ENCODE data around the gene TMC1. TPM values are rescaled to one million over a fixed set of nuclear protein-coding genes. Genes with fewer than 3 reads are reported as not detected.

Gene TMC1
- polyA plus RNA-seq, 3 donors: 0.16 to 0.55 (median 0.40) TPM

- H3K4me3 Mint-ChIP-seq: no peak overlapping the region
- H3K4me3 ChIP-seq (replicated peaks in 1 of 3; ENCODE audit: low read depth in 2 of 3, low read length in 3 of 3): no peak overlapping the region
- DNase-seq: no peak
- H3K9ac ChIP-seq (ENCODE audit: insufficient read depth, low read length, poor library complexity, severe bottlenecking): no peak overlapping the region
- no peaks in the 10 kb centered on the region for H3K9me3 ChIP-seq (replicated peaks in 1 of 2; ENCODE audit: control insufficient read depth in 1 of 2, insufficient read depth in 1 of 2, low read length in 2 of 2)
- TF ChIP-seq CTCF (IDR thresholded peaks at IDR 0.05): no peak
- no peaks in the 10 kb centered on the region for H3K36me3 ChIP-seq (replicated peaks in 1 of 2; ENCODE audit: control insufficient read depth in 1 of 2, insufficient read depth in 2 of 2, low read length in 2 of 2)
- H4K20me1 ChIP-seq (ENCODE audit: insufficient read depth, low read length): no peaks in the 10 kb centered on the region
- no peak overlapping the region for H3K27ac Mint-ChIP-seq
- H3K36me3 Mint-ChIP-seq: no peaks in the 10 kb centered on the region
- WGBS (ENCODE audit: insufficient coverage): no CpG with 5 or more reads among the region's 1 CpG
- H3K27me3 ChIP-seq (ENCODE audit: control insufficient read depth in 2 of 2, insufficient read depth in 2 of 2, low read length in 2 of 2): peaks cover 10 to 19% of the 10 kb centered on the region in 2 donors
- H3K9me3 Mint-ChIP-seq: peaks cover 0 to 3% (median 0%) of the 10 kb centered on the region in 7 donors
- peaks cover 2% of the 10 kb centered on the region for H3K4me1 Mint-ChIP-seq
- peaks cover 10 to 30% (median 23%) of the 10 kb centered on the region in 3 donors for H3K27me3 Mint-ChIP-seq (ENCODE audit: low read depth in 3 of 3)
- no peak overlapping the region for H2AFZ ChIP-seq (ENCODE audit: insufficient read depth, low read depth, low read length, poor library complexity, severe bottlenecking)
- H3K4me2 ChIP-seq (replicated peaks; ENCODE audit: extremely low read depth, low read length, poor library complexity, severe bottlenecking): no peak overlapping the region
- no peaks in the 10 kb centered on the region for H3K79me2 ChIP-seq (ENCODE audit: insufficient read depth, low read length)
- no peaks in the 10 kb centered on the region for H3K4me1 ChIP-seq (ENCODE audit: control insufficient read depth in 1 of 2, insufficient read depth in 2 of 2, low read length in 2 of 2)
- intact Hi-C loops (cut with micrococcal nuclease): no loop called here
- no peak overlapping the region for H3K27ac ChIP-seq (ENCODE audit: low read depth in 1 of 2, low read length in 2 of 2)
These were observed 159.8 kb downstream of the TMC1 start for GRCh38 chr9:72681283-72681630.

- no peak for DNase-seq
- Histone ChIP-seq H2AFZ (ENCODE audit: insufficient read depth, low read depth, low read length, poor library complexity, severe bottlenecking) (no peak overlapping the region), H3K4me1 (ENCODE audit: control insufficient read depth in 1 of 2, insufficient read depth in 2 of 2, low read length in 2 of 2) (no peaks in the 10 kb centered on the region), H3K4me2 (replicated peaks; ENCODE audit: extremely low read depth, low read length, poor library complexity, severe bottlenecking) (no peak overlapping the region), H3K27ac (ENCODE audit: low read depth in 1 of 2, low read length in 2 of 2) (no peak overlapping the region), H3K36me3 (replicated peaks in 1 of 2; ENCODE audit: control insufficient read depth in 1 of 2, insufficient read depth in 2 of 2, low read length in 2 of 2) (no peaks in the 10 kb centered on the region), H3K9me3 (replicated peaks in 1 of 2; ENCODE audit: control insufficient read depth in 1 of 2, insufficient read depth in 1 of 2, low read length in 2 of 2) (no peaks in the 10 kb centered on the region), H4K20me1 (ENCODE audit: insufficient read depth, low read length) (no peaks in the 10 kb centered on the region), H3K27me3 (ENCODE audit: control insufficient read depth in 2 of 2, insufficient read depth in 2 of 2, low read length in 2 of 2) (peaks cover 11 to 19% of the 10 kb centered on the region in 2 donors), H3K79me2 (ENCODE audit: insufficient read depth, low read length) (no peaks in the 10 kb centered on the region), H3K4me3 (replicated peaks in 1 of 3; ENCODE audit: low read depth in 2 of 3, low read length in 3 of 3) (no peak overlapping the region), H3K9ac (ENCODE audit: insufficient read depth, low read length, poor library complexity, severe bottlenecking) (no peak overlapping the region)
- Mint-ChIP-seq H3K9me3 (peaks cover 0 to 3% (median 0%) of the 10 kb centered on the region in 7 donors), H3K4me3 (no peak overlapping the region), H3K27me3 (ENCODE audit: low read depth in 3 of 3) (peaks cover 13 to 29% (median 20%) of the 10 kb centered on the region in 3 donors), H3K36me3 (no peaks in the 10 kb centered on the region), H3K4me1 (peaks cover 2% of the 10 kb centered on the region), H3K27ac (no peak overlapping the region)
- WGBS (ENCODE audit: insufficient coverage): 89% methylated on average over 1 of the region's 2 CpGs
- TF ChIP-seq CTCF (IDR thresholded peaks at IDR 0.05): no peak
- intact Hi-C loops (cut with micrococcal nuclease): no loop called here
These were observed 163.2 kb downstream of the TMC1 start for GRCh38 chr9:72684615-72685014.
